IPS-18c (cell line): ENCODE measurements around the gene ZBTB47.
A peak's percentile ranks its signal among the peaks of the same experiment; 100 is the strongest.

Source experiments
- H3K4me3 ChIP-seq: 2 replicates; pipeline ENCODE4 v1.7.0; 2013; ENCODE audit warnings: low read depth, mild to moderate bottlenecking, low read length, moderate library complexity; ENCODE audit not compliant: insufficient read depth
- H3K9me3 ChIP-seq: one replicate; pipeline ENCODE4 v1.6.1; 2013; ENCODE audit warnings: mild to moderate bottlenecking, low read length, moderate library complexity; ENCODE audit not compliant: control insufficient read depth, insufficient read depth

Gene ZBTB47

GRCh38 chr3:42649783-42650182, 3.7 kb upstream of the ZBTB47 start:
- H3K9me3 ChIP-seq, result no peaks in the 10 kb centered on the region

GRCh38 chr3:42651248-42652091, 2.0 kb upstream of the ZBTB47 start:
- no peak overlapping the region for H3K4me3 ChIP-seq
- H3K9me3 ChIP-seq, result no peaks in the 10 kb centered on the region

More at GRCh38 chr3:42649783-42650182, 3.7 kb upstream of the ZBTB47 start:
- H3K4me3 ChIP-seq, result no peak overlapping the region

GRCh38 chr3:42652251-42652610, 1.3 kb upstream of the ZBTB47 start:
- H3K4me3 ChIP-seq, result no peak overlapping the region

GRCh38 chr3:42652611-42653302, 740 bp upstream of the ZBTB47 start:
- H3K4me3 ChIP-seq, result peak overlapping the region; percentile 59; the same call in 1 of the 2 replicates

More at GRCh38 chr3:42652251-42652610, 1.3 kb upstream of the ZBTB47 start:
- H3K9me3 ChIP-seq, result no peaks in the 10 kb centered on the region

GRCh38 chr3:42653303-42653559, 266 bp upstream of the ZBTB47 start:
- Histone ChIP-seq H3K4me3 (peak overlapping the region; percentile 59), H3K9me3 (no peaks in the 10 kb centered on the region)

More at GRCh38 chr3:42652611-42653302, 740 bp upstream of the ZBTB47 start:
- no peaks in the 10 kb centered on the region for H3K9me3 ChIP-seq

GRCh38 chr3:42654331-42655201, 1.1 kb downstream of the ZBTB47 start:
- Histone ChIP-seq H3K4me3 (peak overlapping the region; percentile 65), H3K9me3 (no peaks in the 10 kb centered on the region)

- Histone ChIP-seq H3K4me3 (peak overlapping the region; percentile 65), H3K9me3 (no peaks in the 10 kb centered on the region)
Observed at GRCh38 chr3:42655331-42655888, 1.9 kb downstream of the ZBTB47 start.

- Histone ChIP-seq H3K4me3 (no peak overlapping the region; the same call in 1 of the 2 replicates), H3K9me3 (no peaks in the 10 kb centered on the region)
Observed at GRCh38 chr3:42655980-42656679, 2.6 kb downstream of the ZBTB47 start.

- no peaks in the 10 kb centered on the region for H3K9me3 ChIP-seq
- H3K4me3 ChIP-seq, result no peak overlapping the region
Observed at GRCh38 chr3:42656680-42657610, 3.4 kb downstream of the ZBTB47 start.

- H3K9me3 ChIP-seq, result no peaks in the 10 kb centered on the region
Observed at GRCh38 chr3:42657675-42658074, 4.2 kb downstream of the ZBTB47 start.

GRCh38 chr3:42658091-42658770, 4.7 kb downstream of the ZBTB47 start:
- Histone ChIP-seq H3K4me3 (no peak overlapping the region), H3K9me3 (no peaks in the 10 kb centered on the region)

More at GRCh38 chr3:42657675-42658074, 4.2 kb downstream of the ZBTB47 start:
- H3K4me3 ChIP-seq, result no peak overlapping the region

GRCh38 chr3:42658771-42659390, 5.4 kb downstream of the ZBTB47 start:
- no peak overlapping the region for H3K4me3 ChIP-seq
- no peaks in the 10 kb centered on the region for H3K9me3 ChIP-seq

- Histone ChIP-seq H3K9me3 (no peaks in the 10 kb centered on the region), H3K4me3 (no peak overlapping the region)
Observed at GRCh38 chr3:42659451-42660130, 6.1 kb downstream of the ZBTB47 start.

- H3K9me3 ChIP-seq, result no peaks in the 10 kb centered on the region
Observed at GRCh38 chr3:42660131-42660715, 6.7 kb downstream of the ZBTB47 start.

More at GRCh38 chr3:42660131-42660715, 6.7 kb downstream of the ZBTB47 start:
- H3K4me3 ChIP-seq, result no peak overlapping the region
